WERI-Rb-1 (cell line): ENCODE results near the gene KRTAP2-1.

Experiments used
- DNase-seq: peaks from one replicate; pipeline ENCODE4 v3.0.0-alpha.2; 2020
- H3K27ac ChIP-seq: fragments of 250-450 bp; sonication (Bioruptor Pico); 2 replicates; pipeline ENCODE4 v1.5.1; 2020; ENCODE audit warnings: mild to moderate bottlenecking, moderate library complexity
- H3K27me3 ChIP-seq: fragments of 250-450 bp; sonication (Bioruptor Pico); 2 replicates; pipeline ENCODE4 v1.5.1; 2021; ENCODE audit warnings: mild to moderate bottlenecking, low read depth, moderate library complexity; ENCODE audit not compliant: insufficient read depth, severe bottlenecking
- H3K36me3 ChIP-seq: fragments of 250-450 bp; sonication (Bioruptor Pico); 2 replicates; pipeline ENCODE4 v1.5.1; 2020; ENCODE audit warnings: mild to moderate bottlenecking, moderate library complexity
- H3K4me3 ChIP-seq: 2 replicates; pipeline ENCODE4 v1.5.1; 2011; ENCODE audit warnings: low read depth, mild to moderate bottlenecking, control low read depth, low read length
- H3K9me3 ChIP-seq: fragments of 250-450 bp; sonication (Bioruptor Pico); 2 replicates; pipeline ENCODE4 v1.5.1; 2021; ENCODE audit warnings: mild to moderate bottlenecking, moderate library complexity; ENCODE audit not compliant: severe bottlenecking
- CTCF ChIP-seq: IDR thresholded peaks from 2 replicates; pipeline ENCODE4 v1.5.1; 2011; ENCODE audit warnings: low read depth, mild to moderate bottlenecking, control low read depth, inconsistent platforms, low read length

Gene KRTAP2-1

GRCh38 chr17:41024697-41025096 is 22.4 kb downstream of the KRTAP2-1 start:
- Histone ChIP-seq H3K27me3 (no peaks in the 10 kb centered on the region), H3K4me3 (no peak overlapping the region), H3K9me3 (peaks cover 3% of the 10 kb centered on the region), H3K36me3 (no peaks in the 10 kb centered on the region), H3K27ac (no peak overlapping the region)
- DNase-seq: no peak
- TF ChIP-seq CTCF: no peak

- Histone ChIP-seq H3K36me3 (no peaks in the 10 kb centered on the region), H3K27ac (no peak overlapping the region), H3K27me3 (no peaks in the 10 kb centered on the region), H3K9me3 (peaks cover 3% of the 10 kb centered on the region), H3K4me3 (no peak overlapping the region)
- no peak for TF ChIP-seq CTCF
- no peak for DNase-seq
Measured at GRCh38 chr17:41020336-41020735, 26.8 kb downstream of the KRTAP2-1 start.

GRCh38 chr17:41019415-41019814 is 27.7 kb downstream of the KRTAP2-1 start:
- no peak for TF ChIP-seq CTCF
- no peaks in the 10 kb centered on the region for H3K27me3 ChIP-seq
- no peak overlapping the region for H3K4me3 ChIP-seq
- no peak overlapping the region for H3K27ac ChIP-seq
- H3K9me3 ChIP-seq: peaks cover 3% of the 10 kb centered on the region
- H3K36me3 ChIP-seq: no peaks in the 10 kb centered on the region
- no peak for DNase-seq

GRCh38 chr17:41018541-41018940 is 28.6 kb downstream of the KRTAP2-1 start:
- DNase-seq: no peak
- Histone ChIP-seq H3K9me3 (peaks cover 3% of the 10 kb centered on the region), H3K27me3 (no peaks in the 10 kb centered on the region), H3K36me3 (no peaks in the 10 kb centered on the region), H3K27ac (no peak overlapping the region), H3K4me3 (no peak overlapping the region)
- TF ChIP-seq CTCF: no peak

GRCh38 chr17:41016578-41017215 is 30.4 kb downstream of the KRTAP2-1 start:
- Histone ChIP-seq H3K27ac (no peak overlapping the region), H3K4me3 (no peak overlapping the region), H3K27me3 (no peaks in the 10 kb centered on the region), H3K36me3 (no peaks in the 10 kb centered on the region), H3K9me3 (peaks cover 3% of the 10 kb centered on the region)
- no peak for TF ChIP-seq CTCF
- DNase-seq: no peak

- no peak for TF ChIP-seq CTCF
- Histone ChIP-seq H3K4me3 (no peak overlapping the region), H3K27me3 (no peaks in the 10 kb centered on the region)
Measured at GRCh38 chr17:41015454-41015853, 31.7 kb downstream of the KRTAP2-1 start.

More at GRCh38 chr17:41015454-41015853, 31.7 kb downstream of the KRTAP2-1 start:
- Histone ChIP-seq H3K36me3 (no peaks in the 10 kb centered on the region), H3K27ac (no peak overlapping the region), H3K9me3 (no peaks in the 10 kb centered on the region)
- DNase-seq: no peak
